ENCODE data around the gene SRGAP3. TPM values are rescaled to one million over a fixed set of nuclear protein-coding genes. Genes with fewer than 3 reads are reported as not detected.

The SRGAP3 gene
- total RNA-seq, 2 donors from 2014 or later, result 10.9 to 11.4 TPM

DNA sequence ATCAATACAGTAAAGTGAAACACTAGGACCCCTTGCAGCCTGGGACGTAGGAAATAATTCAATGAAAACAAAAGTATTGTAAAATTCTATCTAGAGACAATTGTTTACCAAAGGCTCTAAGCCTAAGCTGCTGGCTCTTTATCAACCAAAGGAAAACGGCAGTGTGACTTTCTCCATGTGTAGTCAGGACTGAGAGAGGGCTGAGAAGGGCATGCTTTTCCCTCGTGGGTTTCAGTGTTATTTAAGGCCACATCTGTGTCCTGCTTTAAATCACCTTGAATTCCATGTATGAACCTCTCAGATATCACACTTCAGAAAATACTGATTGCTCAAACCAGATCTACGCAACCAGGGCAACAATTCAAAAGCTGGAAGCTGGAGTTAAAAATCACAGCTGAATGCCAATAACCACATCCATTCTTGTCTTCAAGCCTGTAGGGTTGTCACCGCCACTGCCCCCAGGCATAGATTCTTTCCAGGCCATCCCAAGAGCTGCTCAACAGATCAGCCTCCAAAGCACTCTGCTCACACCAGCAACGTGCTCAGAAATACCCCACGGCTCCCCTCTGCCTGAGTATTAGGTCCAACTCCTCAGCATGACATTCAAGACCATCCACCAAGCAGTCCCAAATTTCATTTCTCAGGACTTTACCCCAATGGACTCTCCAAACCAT lies 124.0 kb downstream of the SRGAP3 start:
- no peaks in the 10 kb centered on the region for H3K4me1 ChIP-seq
- H3K27ac ChIP-seq, result no peak overlapping the region

DNA sequence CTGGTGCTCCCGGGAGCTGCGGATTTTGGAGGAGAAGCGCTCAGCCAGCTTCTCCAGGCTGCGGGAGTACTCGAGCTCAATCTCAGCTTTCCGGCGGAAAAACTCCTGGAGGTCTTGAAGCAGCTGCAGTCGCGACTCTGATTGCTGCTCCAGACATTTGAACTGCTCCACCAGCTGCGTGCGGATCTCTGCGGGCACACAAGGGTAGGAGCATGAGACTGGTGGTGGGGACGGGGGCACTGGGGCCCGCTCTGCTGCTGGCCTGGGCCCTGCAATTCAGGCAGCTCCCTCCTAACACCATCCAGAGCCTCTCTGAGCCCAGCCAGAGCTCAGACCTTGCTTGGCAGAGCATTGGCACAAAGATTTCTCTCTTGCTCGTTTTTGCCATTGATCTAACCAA lies 124.7 kb downstream of the SRGAP3 start:
- Histone ChIP-seq H3K9me3 (no peaks in the 10 kb centered on the region), H3K27me3 (no peaks in the 10 kb centered on the region), H3K4me1 (no peaks in the 10 kb centered on the region), H3K27ac (no peak overlapping the region), H3K4me3 (no peak overlapping the region), H3K36me3 (replicated peaks in 1 of 2; ENCODE audit: insufficient read depth in 1 of 2, low read depth in 2 of 2) (no peaks in the 10 kb centered on the region)
- DNase-seq (no peak), ATAC-seq (no peak)
- no peak for TF ChIP-seq POLR2A (IDR thresholded peaks at IDR 0.05)
- TF ChIP-seq, protein P1, sequence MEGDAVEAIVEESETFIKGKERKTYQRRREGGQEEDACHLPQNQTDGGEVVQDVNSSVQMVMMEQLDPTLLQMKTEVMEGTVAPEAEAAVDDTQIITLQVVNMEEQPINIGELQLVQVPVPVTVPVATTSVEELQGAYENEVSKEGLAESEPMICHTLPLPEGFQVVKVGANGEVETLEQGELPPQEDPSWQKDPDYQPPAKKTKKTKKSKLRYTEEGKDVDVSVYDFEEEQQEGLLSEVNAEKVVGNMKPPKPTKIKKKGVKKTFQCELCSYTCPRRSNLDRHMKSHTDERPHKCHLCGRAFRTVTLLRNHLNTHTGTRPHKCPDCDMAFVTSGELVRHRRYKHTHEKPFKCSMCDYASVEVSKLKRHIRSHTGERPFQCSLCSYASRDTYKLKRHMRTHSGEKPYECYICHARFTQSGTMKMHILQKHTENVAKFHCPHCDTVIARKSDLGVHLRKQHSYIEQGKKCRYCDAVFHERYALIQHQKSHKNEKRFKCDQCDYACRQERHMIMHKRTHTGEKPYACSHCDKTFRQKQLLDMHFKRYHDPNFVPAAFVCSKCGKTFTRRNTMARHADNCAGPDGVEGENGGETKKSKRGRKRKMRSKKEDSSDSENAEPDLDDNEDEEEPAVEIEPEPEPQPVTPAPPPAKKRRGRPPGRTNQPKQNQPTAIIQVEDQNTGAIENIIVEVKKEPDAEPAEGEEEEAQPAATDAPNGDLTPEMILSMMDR (IDR thresholded peaks at IDR 0.05), result no peak
- WGBS, 2 donors, result 85 to 89% methylated on average over 13 to 15 of the region's 15 CpGs
- intact Hi-C loops (cut with DNase I), result no loop called here

More for the DNA sequence above, 124.0 kb downstream of the SRGAP3 start:
- Histone ChIP-seq H3K4me3 (no peak overlapping the region), H3K9me3 (no peaks in the 10 kb centered on the region), H3K36me3 (replicated peaks in 1 of 2; ENCODE audit: insufficient read depth in 1 of 2, low read depth in 2 of 2) (no peaks in the 10 kb centered on the region), H3K27me3 (no peaks in the 10 kb centered on the region)
- DNase-seq, result no peak
- no peak for TF ChIP-seq POLR2A (IDR thresholded peaks at IDR 0.05)
- TF ChIP-seq, protein P1 (IDR thresholded peaks at IDR 0.05), result no peak
- intact Hi-C loops (cut with DNase I), result no loop called here
- WGBS, 2 donors, result 66 to 70% methylated on average over 7 of the region's 7 CpGs
- ATAC-seq, result no peak

DNA sequence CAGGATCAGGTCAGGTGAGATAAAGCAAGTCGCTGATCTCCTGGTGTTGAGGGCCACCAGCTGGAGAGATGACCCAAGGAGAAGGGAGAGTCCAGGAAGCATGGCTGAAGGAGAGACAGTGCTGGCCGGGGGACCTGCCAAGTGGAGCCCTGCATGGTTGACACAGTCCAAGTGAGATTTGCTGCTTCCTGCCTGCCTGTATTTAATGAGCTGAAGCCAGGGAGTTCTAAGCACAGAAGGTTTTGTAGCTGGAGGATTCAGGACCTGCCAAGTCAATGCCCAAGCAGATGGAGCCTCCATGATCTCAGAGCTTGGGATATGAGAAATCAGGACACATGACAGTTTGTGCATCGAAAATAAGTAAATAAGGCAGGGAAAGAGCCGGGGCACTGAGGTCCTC lies 125.6 kb downstream of the SRGAP3 start:
- ATAC-seq (no peak), DNase-seq (no peak)
- Histone ChIP-seq H3K9me3 (no peaks in the 10 kb centered on the region), H3K4me1 (no peaks in the 10 kb centered on the region), H3K36me3 (replicated peaks in 1 of 2; ENCODE audit: insufficient read depth in 1 of 2, low read depth in 2 of 2) (no peaks in the 10 kb centered on the region), H3K4me3 (no peak overlapping the region), H3K27ac (no peak overlapping the region), H3K27me3 (no peaks in the 10 kb centered on the region)
- TF ChIP-seq, protein P1 (IDR thresholded peaks at IDR 0.05), result no peak
- TF ChIP-seq POLR2A (IDR thresholded peaks at IDR 0.05), result no peak
- intact Hi-C loops (cut with DNase I), result no loop called here
- WGBS, 2 donors, result 88 to 89% methylated on average over 4 of the region's 4 CpGs

DNA sequence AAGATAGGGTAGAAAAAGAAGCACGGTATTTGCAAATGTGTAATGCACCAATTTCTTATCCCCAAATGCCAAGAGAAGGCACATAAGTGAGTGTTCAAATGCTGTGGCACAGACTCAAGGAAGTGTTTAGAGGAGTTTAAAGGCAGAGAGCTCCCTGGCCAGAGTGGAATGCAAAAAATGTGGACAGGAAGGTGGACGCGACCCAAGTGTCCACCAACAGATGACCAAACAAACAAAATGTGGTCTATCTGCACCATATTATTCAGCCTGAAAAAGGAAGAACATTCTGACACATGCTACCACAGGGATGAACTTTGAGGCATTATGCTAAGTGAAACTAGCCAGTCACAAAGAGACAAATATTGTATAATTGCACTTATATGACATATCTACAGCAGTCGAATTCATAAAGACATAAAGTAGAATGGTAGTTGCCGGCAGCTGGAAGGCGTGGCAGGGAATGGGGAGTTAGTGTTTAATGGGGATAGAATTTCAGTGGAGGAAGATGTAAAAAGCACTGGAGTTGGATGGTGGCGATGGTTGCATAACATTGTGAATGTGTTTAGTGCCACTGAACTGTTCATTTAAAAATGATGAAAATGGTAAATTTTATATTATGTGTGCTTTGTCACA lies 126.6 kb downstream of the SRGAP3 start:
- intact Hi-C loops (cut with DNase I), result no loop called here

More for the DNA sequence above, 126.6 kb downstream of the SRGAP3 start:
- H3K27ac ChIP-seq, result no peak overlapping the region
- ATAC-seq (no peak), DNase-seq (no peak)
- no peak for TF ChIP-seq POLR2A (IDR thresholded peaks at IDR 0.05)
- TF ChIP-seq, protein P1 (IDR thresholded peaks at IDR 0.05), result no peak
- H3K27me3 ChIP-seq, result no peaks in the 10 kb centered on the region
- 69 to 73% methylated on average over 7 of the region's 7 CpGs for WGBS, 2 donors
- H3K36me3 ChIP-seq (replicated peaks in 1 of 2; ENCODE audit: insufficient read depth in 1 of 2, low read depth in 2 of 2), result no peaks in the 10 kb centered on the region
- no peaks in the 10 kb centered on the region for H3K9me3 ChIP-seq
- H3K4me1 ChIP-seq, result no peaks in the 10 kb centered on the region
- H3K4me3 ChIP-seq, result no peak overlapping the region

All from body of pancreas (tissue), 4 donors.